ENCODE results near the gene LMBR1L.

DNA sequence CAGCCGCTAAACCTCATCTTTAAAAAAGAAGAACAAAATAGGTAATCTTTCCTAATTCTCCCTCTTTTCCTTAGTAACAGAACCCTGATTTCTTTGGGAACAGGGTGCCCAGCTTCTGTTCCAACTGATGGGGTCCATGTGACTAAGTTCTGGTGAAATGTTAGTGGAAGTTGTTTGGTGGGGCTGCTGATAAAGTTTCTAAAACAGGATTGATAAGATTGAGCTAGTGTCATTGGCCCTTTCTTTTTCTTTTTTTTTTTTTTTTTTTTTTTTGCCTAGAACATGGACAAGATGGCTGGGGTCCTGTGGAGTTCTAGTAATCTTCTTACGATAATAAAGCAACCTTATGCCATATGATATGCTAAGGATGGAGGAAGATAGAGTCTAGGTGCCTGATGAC is 36.7 kb upstream of the LMBR1L start:
- TF ChIP-seq, protein P1, sequence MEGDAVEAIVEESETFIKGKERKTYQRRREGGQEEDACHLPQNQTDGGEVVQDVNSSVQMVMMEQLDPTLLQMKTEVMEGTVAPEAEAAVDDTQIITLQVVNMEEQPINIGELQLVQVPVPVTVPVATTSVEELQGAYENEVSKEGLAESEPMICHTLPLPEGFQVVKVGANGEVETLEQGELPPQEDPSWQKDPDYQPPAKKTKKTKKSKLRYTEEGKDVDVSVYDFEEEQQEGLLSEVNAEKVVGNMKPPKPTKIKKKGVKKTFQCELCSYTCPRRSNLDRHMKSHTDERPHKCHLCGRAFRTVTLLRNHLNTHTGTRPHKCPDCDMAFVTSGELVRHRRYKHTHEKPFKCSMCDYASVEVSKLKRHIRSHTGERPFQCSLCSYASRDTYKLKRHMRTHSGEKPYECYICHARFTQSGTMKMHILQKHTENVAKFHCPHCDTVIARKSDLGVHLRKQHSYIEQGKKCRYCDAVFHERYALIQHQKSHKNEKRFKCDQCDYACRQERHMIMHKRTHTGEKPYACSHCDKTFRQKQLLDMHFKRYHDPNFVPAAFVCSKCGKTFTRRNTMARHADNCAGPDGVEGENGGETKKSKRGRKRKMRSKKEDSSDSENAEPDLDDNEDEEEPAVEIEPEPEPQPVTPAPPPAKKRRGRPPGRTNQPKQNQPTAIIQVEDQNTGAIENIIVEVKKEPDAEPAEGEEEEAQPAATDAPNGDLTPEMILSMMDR (IDR thresholded peaks at IDR 0.05): no peak
- TF ChIP-seq OVOL2 (CRISPR knock-in tag; IDR thresholded peaks at IDR 0.05; ENCODE audit: borderline replicate concordance) (no peak), E2F5 (CRISPR knock-in tag; IDR thresholded peaks at IDR 0.05) (no peak), ATF3 (CRISPR knock-in tag; conservative IDR thresholded peaks at IDR 0.05) (no peak), ATF1 (CRISPR knock-in tag; IDR thresholded peaks at IDR 0.05) (no peak), FOXK1 (CRISPR knock-in tag; IDR thresholded peaks at IDR 0.05) (no peak), RORB (CRISPR knock-in tag; IDR thresholded peaks at IDR 0.05) (no peak), FOXJ3 (CRISPR knock-in tag; IDR thresholded peaks at IDR 0.05; ENCODE audit: borderline replicate concordance) (no peak)
